ENCODE data around the gene RPS2. TPM values are rescaled to one million over a fixed set of nuclear protein-coding genes. Genes with fewer than 3 reads are reported as not detected.
"Not testable (repeated sequence)": the region's sequence is repeated elsewhere in the genome, so short reads cannot be mapped to it uniquely, and the experiment has no call there.

The RPS2 gene
- total RNA-seq, result 1,000 to 10,000 TPM; 5,351 to 6,287 TPM

- POLR2A ChIA-PET, result interaction anchor here (0.6 to 1.4 kb wide), 22 partner anchors 10 to 788 kb away, joined by 3 to 14 read pairs (median 4); partner anchors contain the start of genes EME2, GFER, JPT2 and MAPK8IP3
- peak; percentile 100 for DNase-seq
- CTCF ChIA-PET, result interaction anchor here (0.6 to 1.4 kb wide), 5 partner anchors 11 to 182 kb away, joined by 3 to 5 read pairs (median 3); partner anchors contain the start of genes NUBP2, SPSB3 and TSC2
- Mint-ChIP-seq H3K9me3 (ENCODE audit: low read depth) (no peaks in the 10 kb centered on the region), H3K36me3 (ENCODE audit: low read depth) (peaks cover 53% of the 10 kb centered on the region), H3K4me1 (peaks cover 38% of the 10 kb centered on the region), H3K27ac (peak within 1 kb of the TSS; percentile 99), H3K4me3 (peak within 1 kb of the TSS; percentile 96), H3K27me3 (no peaks in the 10 kb centered on the region)
- ATAC-seq, result peak; percentile 81
- intact Hi-C loops (cut with DNase I, micrococcal nuclease), result loop anchor here (1.0 to 5.0 kb wide), 9 partner anchors 21 to 655 kb away; partner anchors contain the start of genes CRAMP1 (in 1 of the 2), FAHD1 (in 1 of the 2), IFT140 (in 1 of the 2) and MSRB1 (in 1 of the 2)
These were observed at the start of gene RPS2 for GRCh38 chr16:1964506-1965395. TSS of gene RPS2 (minus strand) at chr16:1964826. CDS start at chr16:1964625, 201 bp downstream.

- H3K27ac Mint-ChIP-seq, result no peak overlapping the region
- CTCF ChIA-PET, result interaction anchor here (1.2 kb wide), 1 partner anchor 9 kb away, joined by 3 read pairs; no protein-coding TSS in a partner anchor
- peaks cover 3% of the 10 kb centered on the region for H3K27me3 Mint-ChIP-seq
- no peaks in the 10 kb centered on the region for H3K9me3 Mint-ChIP-seq (ENCODE audit: low read depth)
- no peak for DNase-seq
- peaks cover 9% of the 10 kb centered on the region for H3K36me3 Mint-ChIP-seq (ENCODE audit: low read depth)
- H3K4me1 Mint-ChIP-seq, result peaks cover 6% of the 10 kb centered on the region
- intact Hi-C loops (cut with DNase I, micrococcal nuclease), result no loop called here
- ATAC-seq, result no peak
- H3K4me3 Mint-ChIP-seq, result no peak overlapping the region
- POLR2A ChIA-PET, result no interaction called here
These were observed 48.9 kb upstream of the RPS2 start for GRCh38 chr16:2013527-2013926.

GRCh38 chr16:2011726-2012125, 47.1 kb upstream of the RPS2 start:
- ChIA-PET POLR2A (interaction anchor here (0.6 kb wide), 2 partner anchors 13 to 18 kb away, joined by 4 to 7 read pairs; no protein-coding TSS in a partner anchor), CTCF (interaction anchor here (0.8 to 1.1 kb wide), 2 partner anchors 11 to 16 kb away, joined by 3 to 4 read pairs; no protein-coding TSS in a partner anchor)
- H3K9me3 Mint-ChIP-seq (ENCODE audit: low read depth); H3K27me3 Mint-ChIP-seq; H3K4me3 Mint-ChIP-seq; intact Hi-C loops (cut with DNase I, micrococcal nuclease); DNase-seq; H3K27ac Mint-ChIP-seq; ATAC-seq: not testable (repeated sequence)
- H3K36me3 Mint-ChIP-seq (ENCODE audit: low read depth), result peaks cover 20% of the 10 kb centered on the region
- H3K4me1 Mint-ChIP-seq, result peaks cover 24% of the 10 kb centered on the region

GRCh38 chr16:2009791-2010510, 45.3 kb upstream of the RPS2 start, which contains the start of gene ZNF598:
TSS of gene ZNF598 (minus strand) at chr16:2009821.
- peaks cover 35% of the 10 kb centered on the region for H3K4me1 Mint-ChIP-seq
- intact Hi-C loops (cut with DNase I, micrococcal nuclease), result loop anchor here (1.0 to 10.0 kb wide), 13 partner anchors 13 to 325 kb away; partner anchors contain the start of genes E4F1 (in 1 of the 2), MAPK8IP3 (in 1 of the 2), MLST8 (in 1 of the 2) and NTHL1 (in 1 of the 2)
- peak; percentile 90 for DNase-seq
- no peaks in the 10 kb centered on the region for H3K9me3 Mint-ChIP-seq (ENCODE audit: low read depth)
- H3K36me3 Mint-ChIP-seq (ENCODE audit: low read depth), result peaks cover 26% of the 10 kb centered on the region
- POLR2A ChIA-PET, result interaction anchor here (0.7 kb wide), 1 partner anchor 136 kb away, joined by 3 read pairs; no protein-coding TSS in a partner anchor
- peak; percentile 93 for ATAC-seq
- H3K4me3 Mint-ChIP-seq, result peak within 1 kb of the TSS; percentile 95
- H3K27ac Mint-ChIP-seq, result peak within 1 kb of the TSS; percentile 90
- H3K27me3 Mint-ChIP-seq, result no peaks in the 10 kb centered on the region
- CTCF ChIA-PET, result no interaction called here

GRCh38 chr16:2009164-2009711, 44.6 kb upstream of the RPS2 start:
- no peak for DNase-seq
- intact Hi-C loops (cut with DNase I, micrococcal nuclease), result loop anchor here (1.0 to 10.0 kb wide), 13 partner anchors 14 to 326 kb away; partner anchors contain the start of genes E4F1 (in 1 of the 2), MAPK8IP3 (in 1 of the 2), MLST8 (in 1 of the 2) and NTHL1 (in 1 of the 2)
- CTCF ChIA-PET, result interaction anchor here (0.7 to 1.4 kb wide), 3 partner anchors 13 to 131 kb away, joined by 3 to 8 read pairs (median 4); partner anchors contain the start of gene PKD1

GRCh38 chr16:2008631-2009163, 44.1 kb upstream of the RPS2 start:
- peak; percentile 68 for DNase-seq
- CTCF ChIA-PET, result interaction anchor here (0.7 to 1.4 kb wide), 4 partner anchors 14 to 132 kb away, joined by 3 to 8 read pairs (median 5); partner anchors contain the start of gene PKD1

More at GRCh38 chr16:2009164-2009711, 44.6 kb upstream of the RPS2 start:
- POLR2A ChIA-PET, result interaction anchor here (0.6 kb wide), 1 partner anchor 146 kb away, joined by 3 read pairs; the partner anchor contains the start of gene TRAF7
- peaks cover 41% of the 10 kb centered on the region for H3K4me1 Mint-ChIP-seq
- H3K9me3 Mint-ChIP-seq (ENCODE audit: low read depth), result no peaks in the 10 kb centered on the region
- peak overlapping the region; percentile 89 for H3K27ac Mint-ChIP-seq
- no peaks in the 10 kb centered on the region for H3K27me3 Mint-ChIP-seq
- peaks cover 28% of the 10 kb centered on the region for H3K36me3 Mint-ChIP-seq (ENCODE audit: low read depth)
- ATAC-seq, result peak; percentile 34
- peak overlapping the region; percentile 82 for H3K4me3 Mint-ChIP-seq

GRCh38 chr16:2008009-2008526, 43.4 kb upstream of the RPS2 start:
- Mint-ChIP-seq H3K27me3 (no peaks in the 10 kb centered on the region), H3K27ac (peak overlapping the region; percentile 89), H3K36me3 (ENCODE audit: low read depth) (peaks cover 28% of the 10 kb centered on the region), H3K9me3 (ENCODE audit: low read depth) (no peaks in the 10 kb centered on the region), H3K4me3 (peak overlapping the region; percentile 82), H3K4me1 (peaks cover 41% of the 10 kb centered on the region)
- intact Hi-C loops (cut with DNase I, micrococcal nuclease), result loop anchor here (2.0 to 10.0 kb wide), 5 partner anchors 13 to 327 kb away; partner anchors contain the start of genes MLST8 (in 1 of the 2) and RPS2 (in 1 of the 2)
- no peak for ATAC-seq
- DNase-seq, result peak; percentile 53
- POLR2A ChIA-PET, result interaction anchor here (0.6 to 1.4 kb wide), 2 partner anchors 44 to 147 kb away, joined by 3 to 4 read pairs; partner anchors contain the start of gene TRAF7
- CTCF ChIA-PET, result interaction anchor here (1.3 to 1.4 kb wide), 3 partner anchors 14 to 132 kb away, joined by 4 to 8 read pairs (median 6); partner anchors contain the start of gene PKD1

More at GRCh38 chr16:2008631-2009163, 44.1 kb upstream of the RPS2 start:
- POLR2A ChIA-PET, result interaction anchor here (0.6 to 1.4 kb wide), 2 partner anchors 45 to 147 kb away, joined by 3 to 4 read pairs; partner anchors contain the start of gene TRAF7
- H3K27me3 Mint-ChIP-seq, result no peaks in the 10 kb centered on the region
- peak overlapping the region; percentile 82 for H3K4me3 Mint-ChIP-seq
- peaks cover 41% of the 10 kb centered on the region for H3K4me1 Mint-ChIP-seq
- peaks cover 28% of the 10 kb centered on the region for H3K36me3 Mint-ChIP-seq (ENCODE audit: low read depth)
- no peaks in the 10 kb centered on the region for H3K9me3 Mint-ChIP-seq (ENCODE audit: low read depth)
- peak overlapping the region; percentile 89 for H3K27ac Mint-ChIP-seq
- peak; percentile 10 for ATAC-seq
- intact Hi-C loops (cut with DNase I, micrococcal nuclease), result loop anchor here (1.0 to 10.0 kb wide), 13 partner anchors 14 to 326 kb away; partner anchors contain the start of genes E4F1 (in 1 of the 2), MAPK8IP3 (in 1 of the 2), MLST8 (in 1 of the 2) and NTHL1 (in 1 of the 2)

GRCh38 chr16:2007081-2007836, 42.6 kb upstream of the RPS2 start:
- no peak for ATAC-seq
- Mint-ChIP-seq H3K27ac (peak overlapping the region; percentile 89), H3K4me1 (peaks cover 41% of the 10 kb centered on the region), H3K36me3 (ENCODE audit: low read depth) (peaks cover 31% of the 10 kb centered on the region), H3K27me3 (no peaks in the 10 kb centered on the region), H3K9me3 (ENCODE audit: low read depth) (no peaks in the 10 kb centered on the region), H3K4me3 (peak overlapping the region; percentile 82)
- no peak for DNase-seq
- intact Hi-C loops (cut with DNase I, micrococcal nuclease), result loop anchor here (5.0 to 10.0 kb wide), 4 partner anchors 45 to 328 kb away; partner anchors contain the start of genes MLST8 (in 1 of the 2) and RPS2 (in 1 of the 2)
- POLR2A ChIA-PET, result interaction anchor here (1.4 kb wide), 1 partner anchor 148 kb away, joined by 4 read pairs; the partner anchor contains the start of gene TRAF7
- CTCF ChIA-PET, result interaction anchor here (1.4 kb wide), 1 partner anchor 133 kb away, joined by 6 read pairs; no protein-coding TSS in a partner anchor

GRCh38 chr16:2006317-2006716, 41.7 kb upstream of the RPS2 start:
- intact Hi-C loops (cut with DNase I, micrococcal nuclease), result loop anchor here (5.0 to 10.0 kb wide), 4 partner anchors 44 to 328 kb away; partner anchors contain the start of genes MLST8 (in 1 of the 2) and RPS2 (in 1 of the 2)
- no peak for DNase-seq

More at GRCh38 chr16:2006317-2006716, 41.7 kb upstream of the RPS2 start:
- CTCF ChIA-PET, result interaction anchor here (4.1 kb wide), 1 partner anchor 134 kb away, joined by 30 read pairs; no protein-coding TSS in a partner anchor
- Mint-ChIP-seq H3K9me3 (ENCODE audit: low read depth) (no peaks in the 10 kb centered on the region), H3K4me3 (peak overlapping the region; percentile 82), H3K27me3 (no peaks in the 10 kb centered on the region), H3K27ac (no peak overlapping the region), H3K36me3 (ENCODE audit: low read depth) (peaks cover 35% of the 10 kb centered on the region), H3K4me1 (peaks cover 41% of the 10 kb centered on the region)
- POLR2A ChIA-PET, result no interaction called here
- ATAC-seq, result no peak

Data from activated CD4-positive, alpha-beta T cell treated with anti-CD3 and anti-CD28 coated beads for 36 hours (primary cell).